Adrenal gland (tissue), 5 donors: ENCODE data around the gene AGPAT3.

Experiments
- CTCF ChIP-seq, 6 experiments: fragments of 450-650 bp in 4 of 6; fragments of 200-600 bp in 2 of 6; sonication (generic) in 1 of 6; IDR thresholded peaks; 1 replicate in 5 of 6; 2 replicates in 1 of 6; pipeline versions ENCODE4 v1.5.1 to v1.8.0; 2016 to 2021; ENCODE audit warnings: antibody characterized with exemption in 6 of 6, mild to moderate bottlenecking in 2 of 6, moderate library complexity in 1 of 6
- POLR2A ChIP-seq, 2 donors: fragments of 450-650 bp; IDR thresholded peaks; one replicate each; pipeline ENCODE4 v1.6.1; 2017; ENCODE audit warnings: antibody characterized with exemption in 2 of 2, mild to moderate bottlenecking in 2 of 2, moderate library complexity in 1 of 2
- donor health status: DM: no; HTN: no; CAD: no.

DNA sequence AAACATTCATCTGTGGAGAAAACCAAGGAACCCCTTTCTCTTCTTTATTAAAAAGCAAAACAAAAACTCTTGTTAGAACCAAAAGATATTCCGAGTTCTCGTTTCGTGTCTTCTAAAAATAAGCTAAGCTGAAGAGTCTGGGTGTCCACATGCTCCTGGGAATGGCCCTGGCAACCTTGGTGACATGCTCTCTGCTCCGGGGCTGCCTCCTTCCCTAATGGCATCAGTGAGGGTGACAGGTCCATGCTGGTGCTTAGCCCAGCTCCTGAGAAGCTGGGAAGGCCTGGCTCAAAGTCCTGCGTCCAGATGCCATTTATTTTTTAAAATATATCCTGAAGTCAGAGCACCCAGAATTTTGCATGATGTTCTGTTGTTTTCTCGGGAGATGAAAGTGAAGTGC is 122.5 kb downstream of the AGPAT3 start:
- no peak for TF ChIP-seq CTCF (IDR thresholded peaks at IDR 0.05)
- TF ChIP-seq POLR2A (IDR thresholded peaks at IDR 0.05), result no peak
